ENCODE measurements around the gene ACOX2. TPM values are rescaled to one million over a fixed set of nuclear protein-coding genes. Genes with fewer than 3 reads are reported as not detected.

The ACOX2 gene
- total RNA-seq, 3 donors from 2014 or later (not counting 1 experiment from before 2014, with no cell fraction given): not detected

DNA sequence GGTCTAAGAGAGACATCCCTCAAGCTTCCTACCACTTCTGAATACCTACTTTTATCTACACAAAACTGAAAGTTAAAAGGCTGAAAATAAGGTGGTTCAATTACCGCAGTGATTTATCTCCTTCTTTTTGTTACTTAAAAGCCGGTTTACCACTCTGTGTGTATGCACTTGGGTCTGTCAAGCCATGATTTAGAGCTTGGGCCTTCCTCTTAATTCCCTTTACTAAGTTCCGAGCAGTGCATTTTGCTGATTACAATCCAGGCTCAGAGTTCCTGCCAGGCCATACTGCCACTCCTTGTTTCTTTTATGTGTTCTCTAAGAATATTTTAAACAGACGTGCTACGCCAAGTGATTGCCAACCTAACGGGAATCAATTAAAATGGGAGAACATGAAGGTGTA, 28.6 kb downstream of the ACOX2 start:
- Histone ChIP-seq H3K9me3 (ENCODE audit: control insufficient read depth, insufficient read depth, low read length) (no peaks in the 10 kb centered on the region), H3K36me3 (ENCODE audit: control insufficient read depth, insufficient read depth, low read length) (no peaks in the 10 kb centered on the region), H3K4me3 (ENCODE audit: low read length) (no peak overlapping the region), H3K27me3 (ENCODE audit: control insufficient read depth, insufficient read depth, low read length) (no peaks in the 10 kb centered on the region), H3K27ac (ENCODE audit: low read length) (no peak overlapping the region), H3K4me1 (ENCODE audit: control insufficient read depth, insufficient read depth, low read length) (no peaks in the 10 kb centered on the region)
- DNase-seq (no peak), ATAC-seq (no peak)
- Mint-ChIP-seq H3K27me3 (ENCODE audit: low read depth in 2 of 2) (no peaks in the 10 kb centered on the region), H3K4me1 (peaks cover 16 to 18% of the 10 kb centered on the region in 2 donors), H3K9me3 (no peaks in the 10 kb centered on the region), H3K27ac (no peak overlapping the region), H3K36me3 (no peaks in the 10 kb centered on the region), H3K4me3 (no peak overlapping the region)
- TF ChIP-seq, protein P1, sequence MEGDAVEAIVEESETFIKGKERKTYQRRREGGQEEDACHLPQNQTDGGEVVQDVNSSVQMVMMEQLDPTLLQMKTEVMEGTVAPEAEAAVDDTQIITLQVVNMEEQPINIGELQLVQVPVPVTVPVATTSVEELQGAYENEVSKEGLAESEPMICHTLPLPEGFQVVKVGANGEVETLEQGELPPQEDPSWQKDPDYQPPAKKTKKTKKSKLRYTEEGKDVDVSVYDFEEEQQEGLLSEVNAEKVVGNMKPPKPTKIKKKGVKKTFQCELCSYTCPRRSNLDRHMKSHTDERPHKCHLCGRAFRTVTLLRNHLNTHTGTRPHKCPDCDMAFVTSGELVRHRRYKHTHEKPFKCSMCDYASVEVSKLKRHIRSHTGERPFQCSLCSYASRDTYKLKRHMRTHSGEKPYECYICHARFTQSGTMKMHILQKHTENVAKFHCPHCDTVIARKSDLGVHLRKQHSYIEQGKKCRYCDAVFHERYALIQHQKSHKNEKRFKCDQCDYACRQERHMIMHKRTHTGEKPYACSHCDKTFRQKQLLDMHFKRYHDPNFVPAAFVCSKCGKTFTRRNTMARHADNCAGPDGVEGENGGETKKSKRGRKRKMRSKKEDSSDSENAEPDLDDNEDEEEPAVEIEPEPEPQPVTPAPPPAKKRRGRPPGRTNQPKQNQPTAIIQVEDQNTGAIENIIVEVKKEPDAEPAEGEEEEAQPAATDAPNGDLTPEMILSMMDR (IDR thresholded peaks at IDR 0.05): no peak
- intact Hi-C loops (cut with micrococcal nuclease): no loop called here
- 77% methylated on average over 6 of the region's 6 CpGs for WGBS (ENCODE audit: insufficient coverage)

DNA sequence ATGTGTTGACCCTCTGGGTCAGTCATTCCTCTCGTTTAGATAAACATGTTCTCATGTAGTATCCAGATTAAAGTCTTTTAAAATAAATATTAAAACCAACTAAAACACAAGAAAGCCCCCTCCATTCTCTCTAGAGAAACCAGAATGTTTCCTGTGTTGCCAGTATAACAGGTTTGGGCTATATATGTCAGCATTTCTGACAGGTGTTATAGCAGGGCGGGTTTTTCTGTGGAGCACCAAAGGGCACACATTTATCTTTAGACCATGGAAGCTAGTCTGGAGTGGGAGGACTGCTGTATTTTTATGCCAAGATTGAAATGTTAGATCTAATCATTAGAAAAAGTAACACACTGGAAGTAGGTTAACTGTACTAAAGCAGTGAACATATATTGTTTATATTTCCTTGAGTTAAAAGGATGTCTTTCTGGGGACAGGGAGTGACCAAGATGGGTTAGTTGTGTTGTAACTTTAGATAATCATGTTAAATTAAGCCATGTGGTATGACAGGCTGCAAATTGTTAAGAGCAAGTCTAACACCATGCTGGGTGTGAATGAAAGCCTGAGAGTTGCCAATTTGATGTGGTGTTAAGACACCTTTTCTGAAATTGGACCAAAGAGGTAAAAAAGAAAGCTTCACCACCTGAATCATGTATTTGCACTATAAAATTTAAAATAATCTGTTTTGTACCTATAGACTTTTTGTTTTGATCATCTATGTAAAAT, 29.5 kb downstream of the ACOX2 start:
- Mint-ChIP-seq H3K27me3 (ENCODE audit: low read depth in 2 of 2) (no peaks in the 10 kb centered on the region), H3K36me3 (no peaks in the 10 kb centered on the region), H3K4me1 (peaks cover 16 to 18% of the 10 kb centered on the region in 2 donors), H3K27ac (peak overlapping the region; percentile 16 to 37), H3K9me3 (no peaks in the 10 kb centered on the region), H3K4me3 (no peak overlapping the region)
- Histone ChIP-seq H3K27ac (ENCODE audit: low read length) (no peak overlapping the region), H3K27me3 (ENCODE audit: control insufficient read depth, insufficient read depth, low read length) (no peaks in the 10 kb centered on the region), H3K4me1 (ENCODE audit: control insufficient read depth, insufficient read depth, low read length) (no peaks in the 10 kb centered on the region), H3K4me3 (ENCODE audit: low read length) (no peak overlapping the region), H3K36me3 (ENCODE audit: control insufficient read depth, insufficient read depth, low read length) (no peaks in the 10 kb centered on the region), H3K9me3 (ENCODE audit: control insufficient read depth, insufficient read depth, low read length) (no peaks in the 10 kb centered on the region)
- 17% methylated on average over 1 of the region's 2 CpGs for WGBS (ENCODE audit: insufficient coverage)
- TF ChIP-seq, protein P1 (IDR thresholded peaks at IDR 0.05): no peak
- DNase-seq (no peak), ATAC-seq (peak; percentile 60 to 93 (median 64))
- intact Hi-C loops (cut with micrococcal nuclease): no loop called here

DNA sequence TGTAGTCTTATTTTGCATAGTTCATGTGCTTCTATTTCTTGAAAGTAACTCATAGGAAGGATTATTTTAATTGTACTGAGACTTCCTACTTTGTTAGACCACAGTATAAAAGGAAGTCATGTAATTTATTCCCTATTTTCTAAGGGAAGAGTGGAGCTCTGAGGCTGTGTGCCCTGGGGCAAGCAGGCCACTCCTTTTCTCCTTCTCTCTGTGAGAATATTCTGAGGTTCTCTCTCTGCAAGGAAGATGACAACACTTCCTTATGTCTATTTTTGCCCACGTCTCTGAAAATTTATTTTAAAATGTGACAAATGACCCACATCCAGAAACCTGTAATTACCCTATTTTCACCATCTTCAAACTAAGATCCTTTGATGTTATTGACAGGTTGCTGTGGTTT, 34.1 kb downstream of the ACOX2 start:
- Histone ChIP-seq H3K36me3 (ENCODE audit: control insufficient read depth, insufficient read depth, low read length) (peaks cover 11% of the 10 kb centered on the region), H3K27ac (ENCODE audit: low read length) (no peak overlapping the region), H3K9me3 (ENCODE audit: control insufficient read depth, insufficient read depth, low read length) (no peaks in the 10 kb centered on the region), H3K4me1 (ENCODE audit: control insufficient read depth, insufficient read depth, low read length) (no peaks in the 10 kb centered on the region), H3K27me3 (ENCODE audit: control insufficient read depth, insufficient read depth, low read length) (no peaks in the 10 kb centered on the region), H3K4me3 (ENCODE audit: low read length) (no peak overlapping the region)
- DNase-seq (no peak), ATAC-seq (no peak)
- WGBS (ENCODE audit: insufficient coverage): no CpG with 5 or more reads among the region's 1 CpG
- no peaks in the 10 kb centered on the region for H3K9me3 Mint-ChIP-seq
- peaks cover 7% of the 10 kb centered on the region for H3K36me3 Mint-ChIP-seq
- no peak overlapping the region for H3K27ac Mint-ChIP-seq
- no peak overlapping the region for H3K4me3 Mint-ChIP-seq
- intact Hi-C loops (cut with micrococcal nuclease): no loop called here
- TF ChIP-seq, protein P1 (IDR thresholded peaks at IDR 0.05): no peak
- H3K27me3 Mint-ChIP-seq (ENCODE audit: low read depth in 2 of 2): no peaks in the 10 kb centered on the region
- peaks cover 16 to 19% of the 10 kb centered on the region in 2 donors for H3K4me1 Mint-ChIP-seq

DNA sequence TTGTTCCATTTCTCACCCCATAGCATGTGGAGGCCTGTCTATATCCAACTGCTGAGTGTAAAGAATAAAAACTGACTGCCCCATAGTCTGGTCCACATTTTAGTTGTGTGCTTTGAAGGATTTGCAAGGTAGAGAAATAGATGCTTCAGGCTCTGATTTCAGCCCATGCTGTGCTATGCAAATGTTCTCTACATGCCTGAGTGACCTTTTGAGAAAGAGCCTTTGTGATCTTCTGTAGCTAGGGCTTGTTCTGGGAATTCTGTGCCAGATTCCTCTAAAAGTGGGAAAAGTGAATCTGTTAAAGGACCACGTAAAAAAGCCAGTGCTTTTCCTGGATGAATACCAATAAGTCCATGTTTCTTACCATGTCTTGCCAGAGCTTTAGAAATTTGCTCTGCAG, 39.9 kb downstream of the ACOX2 start:
- Mint-ChIP-seq H3K27ac (no peak overlapping the region), H3K4me1 (peaks cover 47 to 53% of the 10 kb centered on the region in 2 donors), H3K36me3 (peaks cover 7% of the 10 kb centered on the region), H3K4me3 (no peak overlapping the region), H3K9me3 (no peaks in the 10 kb centered on the region), H3K27me3 (ENCODE audit: low read depth in 2 of 2) (no peaks in the 10 kb centered on the region)
- ATAC-seq (no peak), DNase-seq (no peak)
- no peaks in the 10 kb centered on the region for H3K9me3 ChIP-seq (ENCODE audit: control insufficient read depth, insufficient read depth, low read length)
- intact Hi-C loops (cut with micrococcal nuclease): no loop called here
- 89% methylated on average over 1 of the region's 1 CpG for WGBS (ENCODE audit: insufficient coverage)
- peaks cover 11% of the 10 kb centered on the region for H3K36me3 ChIP-seq (ENCODE audit: control insufficient read depth, insufficient read depth, low read length)
- no peak overlapping the region for H3K27ac ChIP-seq (ENCODE audit: low read length)
- peaks cover 8% of the 10 kb centered on the region for H3K4me1 ChIP-seq (ENCODE audit: control insufficient read depth, insufficient read depth, low read length)
- no peaks in the 10 kb centered on the region for H3K27me3 ChIP-seq (ENCODE audit: control insufficient read depth, insufficient read depth, low read length)
- no peak overlapping the region for H3K4me3 ChIP-seq (ENCODE audit: low read length)
- TF ChIP-seq, protein P1 (IDR thresholded peaks at IDR 0.05): no peak

All from natural killer cell (primary cell).